HCT116 (cell line): ENCODE data around the gene CDH23. TPM values are rescaled to one million over a fixed set of nuclear protein-coding genes. Genes with fewer than 3 reads are reported as not detected.

Experiments used
- ATAC-seq: fragments of 200-7000 bp; cut with Tn5 transposase; 2 replicates; pipeline ENCODE4 v1.9.1; 2020; ENCODE audit warnings: mild to moderate bottlenecking, moderate library complexity
- BruUV-seq: library from RNA; stranded (reverse); fragments of 400-500 nt; replicated peaks from 2 replicates; lab custom pipeline; 2021; lab: Mats Ljungman, UMichigan
- CTCF ChIA-PET: fragments of 300-600 bp; sonication (Branson Sonifier 250); formaldehyde crosslinking; loops from one replicate; lab custom pipeline; 2021; ENCODE audit warnings: antibody characterized with exemption; lab: Charles Lee
- POLR2A ChIA-PET: fragments of 300-600, 350-600 bp; sonication (Branson Sonifier 250); formaldehyde crosslinking; loops from one replicate; lab custom pipeline; 2021; ENCODE audit warnings: antibody characterized with exemption; lab: Charles Lee
- RAD21 ChIA-PET, 2 experiments: fragments of 300-600 bp; sonication (Branson Sonifier 250); formaldehyde crosslinking; loops; one replicate each; lab custom pipeline; 2023; ENCODE audit warnings: low total read pairs in 2 of 2; ENCODE audit not compliant: uncharacterized antibody in 2 of 2, unreplicated experiment in 2 of 2, low non-redundant PET in 1 of 2; lab: Charles Lee
- DNase-seq: peaks from one replicate; pipeline ENCODE4 v3.0.0-alpha.2; 2010; ENCODE audit warnings: low read depth, low spot score
- H2AFZ ChIP-seq: fragments of 200-600 bp; shearing (Covaris generic), sonication (generic); 2 replicates; pipeline ENCODE4 v1.6.1; 2017; ENCODE audit warnings: low read depth, mixed run types, mixed read lengths, antibody characterized with exemption, low read length; ENCODE audit not compliant: poor library complexity, severe bottlenecking
- H3K27ac ChIP-seq: 2 replicates; pipeline ENCODE4 v1.5.1; 2012; ENCODE audit warnings: low read depth, low read length
- H3K27me3 ChIP-seq: fragments of 200-600 bp; sonication (generic); 2 replicates; pipeline ENCODE4 v1.6.1; 2016; ENCODE audit warnings: mixed run types, low read length, mixed read lengths; ENCODE audit not compliant: insufficient read depth
- H3K36me3 ChIP-seq, 2 experiments: fragments of 200-500 bp in 1 of 2; fragments of 200-600 bp in 1 of 2; sonication (Bioruptor generic) in 1 of 2; sonication (generic) in 1 of 2; 2 replicates each; pipeline versions ENCODE4 v1.5.1 to v1.6.1; 2014 to 2016; ENCODE audit warnings: low read length in 2 of 2, inconsistent platforms in 1 of 2, mixed read lengths in 1 of 2, mixed run types in 1 of 2; ENCODE audit not compliant: insufficient read depth in 2 of 2, control insufficient read depth in 1 of 2
- H3K4me1 ChIP-seq, 2 experiments: fragments of 200-600 bp in 1 of 2; sonication (generic) in 1 of 2; 2 replicates each; pipeline versions ENCODE4 v1.5.1 to v1.6.1; 2012 to 2017; ENCODE audit warnings: low read length in 2 of 2, inconsistent platforms in 1 of 2, mild to moderate bottlenecking in 1 of 2, mixed read lengths in 1 of 2, mixed run types in 1 of 2, moderate library complexity in 1 of 2; ENCODE audit not compliant: insufficient read depth in 2 of 2, control insufficient read depth in 1 of 2
- H3K4me2 ChIP-seq: fragments of 200-600 bp; sonication (generic); 2 replicates; pipeline ENCODE4 v1.6.1; 2017; ENCODE audit warnings: mixed run types, low read length, mixed read lengths
- H3K4me3 ChIP-seq, 2 experiments: fragments of 200-600 bp in 1 of 2; sonication (generic) in 1 of 2; replicated peaks in 1 of 2; 2 replicates each; pipeline ENCODE4 v1.5.1; 2011 to 2016; ENCODE audit warnings: low read length in 2 of 2, control low read depth in 1 of 2, low read depth in 1 of 2, mild to moderate bottlenecking in 1 of 2, mixed read lengths in 1 of 2, mixed run types in 1 of 2
- H3K79me2 ChIP-seq: fragments of 200-600 bp; sonication (generic); 2 replicates; pipeline ENCODE4 v1.6.1; 2017; ENCODE audit warnings: mild to moderate bottlenecking, mixed run types, low read length, moderate library complexity, mixed read lengths; ENCODE audit not compliant: insufficient read depth
- H3K9ac ChIP-seq: fragments of 200-600 bp; sonication (generic); 2 replicates; pipeline ENCODE4 v1.6.1; 2016; ENCODE audit warnings: low read length, mixed read lengths
- H3K9me2 ChIP-seq: fragments of 200-600 bp; sonication (generic), shearing (Covaris generic); 2 replicates; pipeline ENCODE4 v1.6.1; 2017; ENCODE audit warnings: mixed run types, mild to moderate bottlenecking, moderate library complexity; ENCODE audit not compliant: insufficient read depth
- H3K9me3 ChIP-seq, 2 experiments: fragments of 200-500 bp in 1 of 2; fragments of 200-600 bp in 1 of 2; sonication (Bioruptor generic) in 1 of 2; sonication (generic) in 1 of 2; 2 replicates each; pipeline ENCODE4 v1.6.1; 2014 to 2017; ENCODE audit warnings: low read length in 2 of 2, mixed read lengths in 2 of 2, inconsistent platforms in 1 of 2, low read depth in 1 of 2, mild to moderate bottlenecking in 1 of 2, mixed run types in 1 of 2, moderate library complexity in 1 of 2; ENCODE audit not compliant: control insufficient read depth in 1 of 2, insufficient read depth in 1 of 2
- H4K20me1 ChIP-seq: fragments of 200-600 bp; sonication (generic), shearing (Covaris generic); 2 replicates; pipeline ENCODE4 v1.6.1; 2017; ENCODE audit warnings: mixed run types, mild to moderate bottlenecking, moderate library complexity; ENCODE audit not compliant: insufficient read depth
- CBX3 ChIP-seq: IDR thresholded peaks from 2 replicates; pipeline ENCODE4 v1.6.1; 2012; ENCODE audit warnings: low read depth
- EZH2 ChIP-seq: fragments of 200-600 bp; sonication (generic); IDR thresholded peaks from 2 replicates; pipeline ENCODE4 v1.6.1; 2017; ENCODE audit warnings: antibody characterized with exemption, mixed run types
- POLR2AphosphoS5 ChIP-seq: IDR thresholded peaks from 2 replicates; pipeline ENCODE4 v1.6.1; 2011; ENCODE audit warnings: mild to moderate bottlenecking, low read depth, low read length, moderate library complexity
- RAD21 ChIP-seq: IDR thresholded peaks from 2 replicates; pipeline ENCODE4 v1.6.1; 2012; ENCODE audit warnings: low read depth, mild to moderate bottlenecking
- SP1 ChIP-seq: IDR thresholded peaks from 2 replicates; pipeline ENCODE4 v1.6.1; 2012; ENCODE audit warnings: low read depth
- YY1 ChIP-seq: IDR thresholded peaks from 2 replicates; pipeline ENCODE4 v1.6.1; 2011; ENCODE audit warnings: low read length, low read depth, moderate library complexity, mild to moderate bottlenecking; ENCODE audit not compliant: insufficient replicate concordance; ENCODE audit errors: extremely low read depth
- ZNF274 ChIP-seq: fragments of 200-500 bp; sonication (Bioruptor generic); IDR thresholded peaks from 2 replicates; pipeline ENCODE4 v1.6.1; 2014; ENCODE audit warnings: mild to moderate bottlenecking, low read depth, low read length, inconsistent platforms
- intact Hi-C: fragments of 100-400 bp; cut with micrococcal nuclease; formaldehyde crosslinking; loops from 2 replicates; pipeline ENCODE4 v1.10.0; 2022
- total RNA-seq: library from RNA; stranded (reverse); gene quantifications from one replicate; pipeline ENCODE4 v1.2.1, GENCODE V29; 2021; ENCODE audit not compliant: unreplicated experiment
- TF ChIP-seq, protein P1 (sequence below): IDR thresholded peaks from 2 replicates; pipeline ENCODE4 v1.6.1; 2012; ENCODE audit warnings: low read depth

Gene CDH23
- total RNA-seq, 1 experiment from 2014 or later = not detected

DNA sequence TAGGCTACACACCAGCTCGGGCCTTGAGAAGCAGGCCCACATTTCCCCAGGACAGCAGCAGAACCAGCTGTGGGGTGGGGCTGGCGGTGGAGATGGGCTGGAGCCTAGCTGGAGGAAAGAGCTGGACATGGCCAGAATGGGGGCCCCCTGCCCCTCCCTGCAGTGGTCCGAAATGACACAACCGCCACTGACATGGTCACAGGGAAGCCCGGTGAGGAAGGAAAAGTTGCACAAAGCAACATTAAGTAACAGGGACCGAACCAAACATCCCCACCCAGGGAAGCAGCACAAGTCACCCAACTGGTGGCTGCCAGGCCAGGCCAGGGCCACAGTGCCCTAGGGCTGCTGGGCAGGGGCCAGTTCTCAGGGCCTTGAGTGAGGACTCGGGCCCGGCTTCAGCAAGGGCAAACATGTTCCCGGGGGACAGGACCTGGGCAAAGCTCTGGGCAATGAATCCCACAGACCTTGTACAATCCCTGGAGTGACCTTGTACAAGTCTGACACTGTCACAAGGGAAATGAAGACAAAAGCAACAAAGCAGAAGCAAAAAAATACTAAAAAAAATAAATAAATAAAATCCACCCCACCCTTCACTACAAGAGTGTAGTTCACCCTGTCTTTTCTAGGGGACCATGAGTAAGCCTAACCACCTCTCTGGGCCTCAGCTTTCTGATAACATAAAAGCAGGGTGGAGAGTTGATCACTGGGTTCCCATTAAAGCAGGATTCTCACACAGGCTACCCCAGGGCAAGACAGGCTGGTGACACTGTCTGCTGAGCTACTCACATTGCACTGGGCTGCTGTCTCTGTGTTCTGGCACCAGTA, 421.3 kb downstream of the CDH23 start:
- Histone ChIP-seq H3K4me2 (no peak overlapping the region), H3K27me3 (no peaks in the 10 kb centered on the region), H4K20me1 (no peaks in the 10 kb centered on the region), H3K9me2 (no peaks in the 10 kb centered on the region), H3K4me3 (no peak overlapping the region), H2AFZ (no peak overlapping the region), H3K27ac (no peak overlapping the region), H3K36me3 (peaks cover 24 to 47% of the 10 kb centered on the region in 2 experiments), H3K79me2 (no peaks in the 10 kb centered on the region), H3K9ac (no peak overlapping the region), H3K9me3 (no peaks in the 10 kb centered on the region), H3K4me1 (no peaks in the 10 kb centered on the region; a peak in 1 of 4 replicates)
- intact Hi-C loops = no loop called here
- no TSS peak for BruUV-seq
- DNase-seq (no peak), ATAC-seq (no peak)
- POLR2A ChIA-PET = no interaction called here
- TF ChIP-seq SP1 (no peak), ZNF274 (no peak), EZH2 (no peak), POLR2AphosphoS5 (no peak), YY1 (no peak), CBX3 (no peak), RAD21 (no peak)
- TF ChIP-seq, protein P1, sequence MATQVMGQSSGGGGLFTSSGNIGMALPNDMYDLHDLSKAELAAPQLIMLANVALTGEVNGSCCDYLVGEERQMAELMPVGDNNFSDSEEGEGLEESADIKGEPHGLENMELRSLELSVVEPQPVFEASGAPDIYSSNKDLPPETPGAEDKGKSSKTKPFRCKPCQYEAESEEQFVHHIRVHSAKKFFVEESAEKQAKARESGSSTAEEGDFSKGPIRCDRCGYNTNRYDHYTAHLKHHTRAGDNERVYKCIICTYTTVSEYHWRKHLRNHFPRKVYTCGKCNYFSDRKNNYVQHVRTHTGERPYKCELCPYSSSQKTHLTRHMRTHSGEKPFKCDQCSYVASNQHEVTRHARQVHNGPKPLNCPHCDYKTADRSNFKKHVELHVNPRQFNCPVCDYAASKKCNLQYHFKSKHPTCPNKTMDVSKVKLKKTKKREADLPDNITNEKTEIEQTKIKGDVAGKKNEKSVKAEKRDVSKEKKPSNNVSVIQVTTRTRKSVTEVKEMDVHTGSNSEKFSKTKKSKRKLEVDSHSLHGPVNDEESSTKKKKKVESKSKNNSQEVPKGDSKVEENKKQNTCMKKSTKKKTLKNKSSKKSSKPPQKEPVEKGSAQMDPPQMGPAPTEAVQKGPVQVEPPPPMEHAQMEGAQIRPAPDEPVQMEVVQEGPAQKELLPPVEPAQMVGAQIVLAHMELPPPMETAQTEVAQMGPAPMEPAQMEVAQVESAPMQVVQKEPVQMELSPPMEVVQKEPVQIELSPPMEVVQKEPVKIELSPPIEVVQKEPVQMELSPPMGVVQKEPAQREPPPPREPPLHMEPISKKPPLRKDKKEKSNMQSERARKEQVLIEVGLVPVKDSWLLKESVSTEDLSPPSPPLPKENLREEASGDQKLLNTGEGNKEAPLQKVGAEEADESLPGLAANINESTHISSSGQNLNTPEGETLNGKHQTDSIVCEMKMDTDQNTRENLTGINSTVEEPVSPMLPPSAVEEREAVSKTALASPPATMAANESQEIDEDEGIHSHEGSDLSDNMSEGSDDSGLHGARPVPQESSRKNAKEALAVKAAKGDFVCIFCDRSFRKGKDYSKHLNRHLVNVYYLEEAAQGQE = no peak
- CTCF ChIA-PET = no interaction called here
- RAD21 ChIA-PET = no interaction called here
